Brain pericyte (primary cell): ENCODE results near the gene TTC13.

Experiments used
- DNase-seq: peaks from one replicate; pipeline ENCODE4 v3.0.0-alpha.2; 2012; ENCODE audit warnings: low read depth, low spot score

The TTC13 gene

DNA sequence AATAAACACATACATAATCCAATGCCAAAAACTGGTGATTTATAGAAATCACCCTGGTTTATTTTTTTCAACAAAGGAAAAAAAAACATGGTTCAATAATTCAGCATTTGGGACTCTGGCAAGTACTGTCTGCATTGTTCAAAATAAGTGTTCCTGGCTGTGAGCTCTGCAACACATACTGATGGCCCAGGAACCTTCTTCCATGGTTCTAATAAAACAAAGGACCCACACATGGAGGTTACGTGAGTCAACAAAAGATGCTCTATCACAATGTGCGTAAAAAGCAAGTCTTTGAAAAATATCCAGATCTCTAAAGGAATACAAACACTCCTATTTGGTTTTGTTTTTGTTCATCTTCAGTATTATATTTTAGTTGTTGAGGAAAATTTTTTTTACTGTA is 72.4 kb downstream of the TTC13 start:
- DNase-seq, result no peak

DNA sequence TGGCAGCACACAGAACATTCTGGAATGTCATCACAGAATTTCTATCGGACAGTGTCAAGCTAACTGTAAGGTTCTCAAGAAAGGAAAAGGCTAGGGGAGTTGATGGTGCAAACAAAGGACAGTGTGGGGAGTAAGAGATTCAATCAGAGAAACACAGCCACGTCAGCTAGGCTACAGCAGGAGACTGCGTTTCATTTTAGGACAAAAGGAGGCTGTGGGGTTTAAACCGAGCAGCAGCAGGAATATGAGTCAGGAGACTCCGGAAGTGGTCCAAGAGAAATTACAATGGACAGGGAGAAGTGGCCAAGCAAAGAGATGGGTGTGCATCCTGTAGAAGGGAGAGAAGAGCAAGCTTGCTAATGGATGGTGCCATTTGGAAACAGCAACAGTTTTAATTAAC is 72.9 kb downstream of the TTC13 start:
- DNase-seq, result no peak

DNA sequence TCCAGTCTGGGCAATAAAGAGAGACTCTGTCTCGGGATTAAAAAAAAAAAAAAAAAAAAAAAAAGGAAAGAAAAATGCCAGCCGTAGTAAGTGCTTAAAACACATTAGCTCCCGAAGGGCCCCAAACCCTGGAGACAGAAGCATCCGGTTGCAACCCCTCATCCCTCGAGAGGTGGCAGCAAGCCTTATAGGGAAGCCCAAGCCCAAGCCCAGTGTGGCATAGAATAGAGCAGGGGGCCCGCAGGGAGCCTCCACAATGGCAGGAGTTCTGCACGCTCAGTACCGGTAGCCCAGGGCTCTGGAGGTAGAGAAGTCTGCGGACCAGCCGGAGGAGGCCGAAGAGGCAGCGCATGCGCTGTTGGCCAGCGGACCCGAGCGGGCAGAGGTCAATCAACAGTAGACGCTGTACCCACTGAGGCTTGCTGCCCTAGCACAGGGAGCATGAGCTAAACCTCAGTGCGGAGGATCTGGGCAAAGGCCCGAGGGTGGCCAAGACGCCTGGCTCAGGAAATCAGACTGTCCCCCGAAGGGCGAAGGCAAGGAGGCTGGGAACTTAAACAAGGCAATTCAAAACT is 76.2 kb downstream of the TTC13 start:
- no peak for DNase-seq

DNA sequence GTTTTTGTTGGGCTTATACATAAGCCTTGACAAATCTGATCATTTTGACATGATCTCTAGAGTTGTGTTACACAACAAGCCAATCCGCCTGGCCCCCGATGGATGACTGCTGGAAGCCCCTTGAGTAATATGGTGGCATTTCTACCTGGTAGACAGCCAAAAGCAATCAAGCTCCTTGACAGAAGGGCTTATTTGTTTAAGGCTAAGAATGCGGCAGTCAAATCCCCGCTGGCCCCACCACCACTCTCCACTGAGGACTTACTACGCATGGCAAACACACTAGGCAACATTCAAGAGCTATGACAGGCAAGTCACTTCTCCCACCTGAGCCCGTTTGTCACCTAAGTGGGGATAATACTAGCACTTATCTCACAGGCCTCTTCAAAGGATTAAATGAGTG is 77.0 kb downstream of the TTC13 start:
- no peak for DNase-seq

DNA sequence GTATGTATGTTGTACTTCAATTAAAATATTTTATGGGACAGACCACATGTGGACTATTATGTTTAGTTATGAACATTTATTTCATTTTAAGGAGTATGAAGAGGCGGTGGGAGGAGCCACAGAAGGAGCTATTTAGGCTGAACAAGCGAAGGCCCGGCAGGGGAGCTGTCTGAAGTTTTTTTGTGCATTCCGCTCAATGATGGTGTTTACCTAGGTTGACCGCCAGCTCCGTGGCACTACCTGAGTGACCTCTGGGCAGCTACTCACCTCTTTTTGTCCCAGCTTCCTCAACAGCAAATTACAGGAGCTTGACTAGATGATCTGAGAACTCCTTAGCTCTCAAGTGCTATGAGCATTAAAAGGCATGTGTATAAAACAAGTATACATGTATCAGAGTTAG is 77.7 kb downstream of the TTC13 start:
- no peak for DNase-seq

DNA sequence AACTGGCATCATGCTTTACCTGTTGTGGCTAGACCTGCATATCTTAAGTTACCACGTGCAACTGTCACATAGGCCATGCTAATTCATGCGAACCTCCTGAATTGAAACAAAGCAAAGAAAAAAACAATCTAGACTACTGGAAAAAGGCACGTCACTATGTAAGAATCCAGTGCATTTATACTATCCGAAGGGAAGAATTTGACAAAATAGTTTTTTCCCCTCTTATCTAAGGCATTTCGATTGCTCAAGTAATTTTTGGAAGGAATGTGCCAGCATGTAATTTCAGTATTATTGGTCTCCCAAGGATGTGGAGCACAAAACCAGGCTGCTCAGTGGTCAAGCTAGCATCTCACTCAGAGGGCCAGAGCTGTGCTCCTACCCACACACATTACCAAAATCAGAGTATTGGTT is 78.8 kb downstream of the TTC13 start:
- DNase-seq, result no peak

DNA sequence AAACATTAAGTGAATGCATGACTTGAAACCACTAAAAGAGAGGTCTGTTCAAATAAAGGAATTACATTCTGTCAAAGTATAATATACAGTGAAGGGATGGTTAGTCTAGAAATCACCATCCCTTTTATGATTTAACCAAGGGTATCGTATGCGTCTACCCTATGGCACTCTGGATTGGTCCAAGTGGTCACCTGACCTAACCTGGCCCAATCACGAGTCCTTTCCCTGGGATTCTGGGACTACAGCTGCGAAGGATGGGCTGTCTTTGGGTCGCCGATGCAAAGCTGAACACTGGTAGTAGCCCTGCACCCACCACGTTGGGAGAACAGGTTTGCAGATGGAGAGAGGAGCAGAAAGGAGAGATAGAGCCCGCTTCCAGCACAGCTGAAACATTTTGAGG is 79.9 kb downstream of the TTC13 start:
- no peak for DNase-seq

DNA sequence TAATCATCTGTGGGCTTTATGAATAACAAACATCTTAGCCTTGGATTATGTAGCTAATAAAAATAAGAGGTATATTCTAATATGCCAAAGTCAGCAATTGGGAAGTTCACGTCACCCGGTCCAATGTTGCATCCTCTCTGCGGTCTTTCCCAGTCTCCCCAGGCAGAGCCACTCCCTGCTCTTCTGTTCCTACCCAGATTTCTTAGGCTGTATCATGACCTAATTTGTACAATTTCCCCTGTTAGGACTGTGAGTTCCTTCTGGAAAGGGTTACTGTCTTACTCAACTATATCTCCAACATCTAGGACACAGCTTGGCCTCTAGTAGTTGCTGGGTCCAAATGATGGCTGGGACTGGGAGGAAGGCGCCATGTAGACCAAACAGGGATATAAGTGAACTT is 80.5 kb downstream of the TTC13 start:
- DNase-seq, result no peak

DNA sequence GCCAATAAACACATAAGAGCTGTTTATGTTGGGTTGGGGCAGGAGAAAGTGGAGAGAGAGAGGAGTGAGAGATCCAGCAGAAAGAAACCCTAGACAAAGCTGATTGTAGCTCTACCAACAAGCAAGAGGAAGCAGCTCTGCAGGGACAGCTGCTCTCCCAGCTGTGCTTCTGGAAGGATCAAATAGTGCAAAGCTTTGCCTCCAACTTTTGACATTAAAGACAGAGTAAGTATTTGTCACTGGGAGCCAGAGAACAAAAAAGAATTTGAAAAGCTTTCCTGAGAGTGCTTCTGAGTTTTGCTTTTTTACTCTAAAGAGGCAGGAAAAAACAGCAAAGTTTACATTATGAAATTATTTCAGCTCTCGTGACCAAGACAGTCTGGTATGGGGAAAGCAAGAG is 81.9 kb downstream of the TTC13 start:
- DNase-seq, result no peak

DNA sequence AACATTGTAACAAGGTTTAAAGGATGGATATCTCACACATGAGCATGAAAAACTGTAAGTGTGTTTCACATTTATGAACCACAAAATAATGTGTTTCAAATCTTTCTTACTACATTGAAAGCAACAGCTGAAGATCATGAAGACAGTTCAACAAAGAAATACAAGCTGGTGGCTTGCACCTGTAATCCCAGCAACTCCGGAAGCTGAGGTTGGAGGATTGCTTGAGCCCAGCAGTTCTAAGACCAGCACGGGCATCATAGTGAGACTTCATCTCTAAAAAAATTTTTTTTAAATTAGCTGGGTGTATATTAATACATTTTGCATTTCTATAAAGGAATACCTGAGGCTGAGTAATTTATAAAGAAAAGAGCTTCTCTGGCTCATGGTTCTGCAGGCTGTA is 83.2 kb downstream of the TTC13 start:
- DNase-seq, result no peak

DNA sequence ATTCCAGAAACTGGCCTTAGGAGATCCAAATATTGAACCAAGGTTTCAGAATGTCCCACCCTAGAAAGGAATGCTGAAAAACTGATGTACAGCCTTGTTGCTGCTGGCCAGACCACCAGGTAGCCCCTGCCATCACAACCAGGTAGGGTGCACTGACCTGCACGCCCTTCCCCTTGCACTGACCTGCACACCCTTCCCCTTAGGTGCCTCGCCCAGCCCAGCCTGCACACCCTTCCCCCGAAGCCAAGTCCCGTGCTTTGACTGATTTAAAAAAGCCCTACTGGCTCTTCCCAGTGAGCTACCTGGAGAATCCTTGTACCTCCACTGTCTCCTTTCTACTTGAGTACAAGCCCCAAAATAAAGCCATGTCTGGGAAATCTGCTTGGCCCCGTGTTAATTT is 84.0 kb downstream of the TTC13 start:
- DNase-seq, result no peak

DNA sequence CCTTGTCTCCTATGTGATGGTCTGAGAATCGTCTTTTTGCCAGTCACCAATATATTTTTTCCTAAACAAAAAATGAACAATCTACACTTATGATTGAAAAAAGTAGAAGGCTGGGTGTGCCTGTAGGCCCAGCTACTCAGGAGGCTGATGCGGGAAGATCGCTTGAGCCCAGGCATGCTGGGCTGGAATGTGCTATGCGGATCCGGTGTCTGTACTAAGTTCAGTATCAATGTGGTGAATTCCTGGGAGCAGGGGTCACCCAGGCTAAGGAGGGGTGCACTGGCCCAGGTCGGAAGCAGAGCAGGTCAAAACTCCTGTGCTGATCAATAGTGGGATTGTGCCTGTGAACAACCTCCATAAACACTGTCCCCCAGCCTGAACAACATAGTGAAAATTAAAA is 84.6 kb downstream of the TTC13 start:
- no peak for DNase-seq

DNA sequence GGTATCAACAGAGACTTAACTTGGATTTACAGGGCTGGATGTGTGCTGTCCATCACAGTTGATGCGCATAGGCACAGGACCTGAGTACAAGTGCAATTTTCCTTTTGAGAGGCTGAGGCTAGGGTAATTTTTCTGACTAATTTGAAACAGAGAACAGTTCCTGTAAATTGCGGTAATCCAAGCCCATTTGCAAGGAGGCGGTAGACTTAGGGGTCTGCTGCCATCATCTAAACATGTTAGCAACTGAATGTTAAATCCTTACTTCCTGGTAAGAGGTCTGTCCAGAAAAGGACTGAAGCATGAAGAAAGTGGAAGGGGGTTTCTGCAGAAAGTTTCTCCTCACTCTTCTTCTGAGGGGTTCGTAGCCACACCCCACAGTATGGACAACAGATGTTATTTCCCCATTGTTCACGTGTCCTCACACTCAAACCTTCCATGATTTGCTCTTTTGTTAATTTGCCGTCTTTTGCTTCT is 86.6 kb downstream of the TTC13 start:
- no peak for DNase-seq

DNA sequence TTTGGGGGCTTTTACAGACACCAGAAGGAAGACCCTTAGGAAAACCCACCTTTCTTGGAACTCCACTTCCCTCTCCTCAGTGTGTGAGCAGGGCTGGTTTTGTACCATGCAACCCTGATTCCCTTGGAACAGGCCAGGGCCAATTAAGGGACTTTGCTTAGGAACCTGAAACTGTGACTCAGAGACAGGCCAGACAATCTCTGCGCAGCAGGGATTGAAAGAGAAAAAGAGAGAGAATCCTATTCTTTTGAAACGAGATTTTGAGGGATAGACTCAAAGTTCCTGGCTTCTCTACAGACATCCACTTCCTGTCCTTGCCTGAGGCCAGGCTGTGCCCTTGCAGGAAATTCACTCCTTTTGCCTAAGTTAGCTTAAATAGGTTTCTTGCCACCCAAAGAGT is 87.2 kb downstream of the TTC13 start:
- no peak for DNase-seq

DNA sequence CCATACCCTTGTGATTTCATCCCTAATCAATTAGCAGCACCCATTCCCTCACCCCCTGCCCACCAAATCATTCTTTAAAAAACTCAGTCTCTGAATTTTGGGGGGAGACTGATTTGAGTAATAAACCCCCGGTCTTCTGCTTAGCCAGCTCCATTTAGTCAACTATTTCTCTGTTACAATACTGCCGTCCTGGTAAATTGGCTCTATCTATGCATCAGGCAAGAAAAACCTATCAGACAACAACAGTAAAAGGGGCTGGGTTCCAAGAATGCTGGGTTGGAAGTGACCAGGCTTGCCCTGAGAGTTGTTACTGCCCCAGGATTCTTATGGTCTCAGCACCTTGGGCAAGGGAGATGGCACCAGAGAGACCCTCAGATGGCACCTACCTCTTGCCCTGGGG is 94.0 kb downstream of the TTC13 start:
- DNase-seq, result no peak

DNA sequence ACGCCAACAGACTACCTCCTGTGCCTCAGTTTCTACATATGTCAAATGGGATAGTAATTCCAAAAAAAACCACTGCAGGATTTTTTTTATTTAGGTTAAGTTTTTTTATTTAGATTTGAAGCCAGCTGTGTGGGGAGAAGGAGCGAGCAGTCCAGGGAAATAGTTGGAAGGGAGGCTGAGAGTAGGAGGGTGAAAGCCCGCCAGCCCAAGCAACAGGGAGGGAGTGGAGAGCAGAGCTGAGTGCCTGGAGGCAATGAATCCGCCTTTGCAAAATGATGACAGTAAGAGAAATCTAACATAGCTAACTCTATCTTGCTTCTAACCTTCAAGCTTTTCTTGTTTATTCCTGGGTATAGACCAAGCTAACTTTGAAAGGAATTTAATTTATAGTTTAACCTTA is 94.7 kb downstream of the TTC13 start:
- no peak for DNase-seq

DNA sequence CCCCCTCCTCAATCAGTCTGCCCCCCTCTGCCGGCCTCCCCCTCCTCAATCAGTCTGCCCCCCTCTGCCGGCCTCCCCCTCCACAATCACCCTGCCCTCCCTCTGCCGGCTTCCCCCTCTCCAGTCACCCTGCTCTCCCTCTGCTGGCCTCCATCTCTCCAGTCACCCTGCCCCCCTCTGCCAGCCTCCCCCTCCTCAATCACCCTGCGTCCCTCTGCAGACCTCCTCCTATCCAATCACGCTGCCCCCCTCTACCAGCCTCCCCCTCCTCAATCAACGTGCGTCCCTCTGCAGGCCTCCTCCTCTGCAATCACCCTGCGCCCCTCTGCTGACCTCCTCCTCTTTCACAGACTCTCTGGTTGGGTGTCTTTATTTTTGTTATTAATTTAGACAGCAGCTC is 98.9 kb downstream of the TTC13 start:
- DNase-seq, result no peak

DNA sequence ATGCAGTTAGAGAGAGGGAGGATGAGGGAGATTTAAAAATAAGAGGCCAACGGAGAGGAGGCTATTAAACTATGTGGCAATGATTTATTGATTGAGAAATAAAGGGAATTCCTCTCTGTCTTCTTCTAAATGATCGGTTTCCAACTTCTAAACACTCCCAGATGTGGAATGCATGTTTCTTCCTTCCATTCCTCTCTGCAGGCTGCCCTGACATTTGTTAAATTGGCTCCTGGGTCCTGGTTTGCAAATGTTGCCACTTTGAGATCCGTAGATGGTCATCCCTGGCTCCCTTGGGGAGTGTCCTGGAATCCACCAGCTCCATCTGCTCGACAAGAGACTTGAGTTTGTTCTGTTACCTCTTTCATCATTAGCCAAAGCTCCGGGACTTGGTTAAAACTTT is 100.1 kb downstream of the TTC13 start:
- DNase-seq, result no peak

DNA sequence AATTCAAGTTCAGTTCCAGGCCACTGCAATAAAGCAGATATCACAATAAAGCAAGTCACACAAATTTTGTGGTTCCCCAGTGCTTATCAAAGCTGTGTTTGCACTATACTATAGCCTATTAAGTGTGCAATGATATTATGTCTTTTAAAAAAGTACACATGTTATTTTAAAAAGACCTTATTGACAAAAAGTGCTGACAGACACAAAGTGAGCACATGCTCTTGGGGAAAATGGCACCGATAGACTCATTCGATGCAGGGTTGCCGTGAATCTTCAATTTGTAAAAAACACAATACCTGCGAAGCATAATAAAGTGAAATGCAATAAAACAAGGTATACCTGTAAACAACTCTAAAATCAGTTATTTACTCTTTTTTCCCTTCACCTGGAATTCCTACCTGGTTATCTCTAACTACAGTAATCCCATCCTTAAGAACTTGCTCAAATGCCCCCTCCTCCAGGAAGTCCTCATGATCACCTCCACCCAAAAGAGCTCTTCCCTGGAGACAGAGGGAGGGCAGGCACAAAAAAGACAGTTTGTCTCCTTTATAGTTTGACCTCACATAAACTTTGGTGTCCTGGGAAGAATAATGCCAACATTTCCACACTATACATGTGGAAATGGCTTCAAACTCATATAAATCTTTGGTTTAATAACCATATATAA is 100.6 kb downstream of the TTC13 start:
- no peak for DNase-seq

DNA sequence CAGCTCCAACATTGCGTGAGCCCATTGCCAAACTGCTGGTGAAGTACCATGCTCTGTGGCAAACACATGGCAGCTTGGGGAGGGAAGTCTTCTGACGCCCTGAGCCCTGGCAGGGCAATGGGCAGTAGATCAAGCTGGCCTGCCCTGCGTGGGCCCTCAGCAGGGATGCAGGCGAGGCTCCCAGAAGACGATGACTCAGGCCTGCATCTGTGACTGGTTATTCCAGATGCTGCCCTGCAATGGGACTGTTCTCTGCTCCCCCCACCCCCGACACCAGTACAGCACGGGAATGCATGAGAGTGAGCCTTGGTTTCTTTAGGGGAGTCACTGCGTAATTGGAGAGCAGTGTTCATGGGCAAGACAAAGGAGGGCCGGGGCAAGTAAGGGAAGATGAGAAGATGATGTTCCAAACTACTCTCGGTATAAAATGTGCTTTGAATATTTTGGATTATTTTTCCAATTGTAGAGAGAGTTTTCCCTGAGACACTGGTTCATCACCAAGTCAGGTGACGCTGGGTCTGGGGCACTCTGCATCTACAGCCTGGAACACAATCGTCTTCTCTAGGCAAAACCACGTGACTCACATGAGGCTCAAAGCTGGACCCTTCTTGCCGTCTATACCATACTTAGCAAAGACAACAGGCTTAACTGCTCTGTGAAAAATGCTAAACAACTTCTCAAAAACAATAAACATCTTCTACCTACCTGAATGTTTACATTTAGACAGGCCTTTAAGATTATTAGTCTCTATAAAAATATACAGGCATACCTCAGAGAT is 101.3 kb downstream of the TTC13 start:
- no peak for DNase-seq

DNA sequence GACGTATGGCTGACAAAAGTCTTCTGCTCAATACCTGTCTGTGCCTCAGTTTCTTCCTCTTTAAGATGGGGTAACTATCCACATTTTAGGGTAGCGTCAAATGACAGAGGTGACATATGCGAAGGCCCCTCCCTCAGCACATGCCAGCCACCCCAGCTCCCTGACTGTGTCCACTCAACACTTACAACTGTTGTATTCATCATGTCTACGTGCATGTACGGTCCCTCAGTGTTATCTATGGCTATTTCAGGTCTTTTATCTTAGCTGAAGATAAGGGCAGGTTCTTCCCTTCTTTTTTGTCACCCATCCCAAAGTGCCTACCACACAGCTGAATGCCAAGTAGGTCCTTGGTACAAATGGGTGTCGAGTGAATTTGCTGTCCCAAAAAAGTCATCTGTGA is 102.0 kb downstream of the TTC13 start:
- DNase-seq, result no peak

DNA sequence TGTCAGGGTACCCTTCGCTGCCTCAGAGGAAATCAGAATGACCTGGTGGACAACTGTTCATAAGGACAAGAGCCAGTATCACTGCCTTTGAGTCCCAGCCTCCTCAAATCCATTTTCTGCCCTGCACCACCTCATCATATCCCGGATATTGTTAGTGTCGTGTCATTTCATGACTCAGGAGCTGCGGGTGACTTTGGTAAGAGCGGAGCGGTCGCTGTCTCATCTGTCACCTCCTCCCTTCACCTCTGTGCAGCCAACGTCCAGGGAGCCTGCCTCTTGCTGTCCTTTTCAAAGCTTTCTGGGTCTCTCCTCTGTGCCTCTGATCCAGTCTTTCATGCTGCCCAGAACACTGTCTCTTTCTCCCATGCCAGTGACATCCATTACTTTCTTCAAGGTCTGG is 103.3 kb downstream of the TTC13 start:
- DNase-seq, result no peak

DNA sequence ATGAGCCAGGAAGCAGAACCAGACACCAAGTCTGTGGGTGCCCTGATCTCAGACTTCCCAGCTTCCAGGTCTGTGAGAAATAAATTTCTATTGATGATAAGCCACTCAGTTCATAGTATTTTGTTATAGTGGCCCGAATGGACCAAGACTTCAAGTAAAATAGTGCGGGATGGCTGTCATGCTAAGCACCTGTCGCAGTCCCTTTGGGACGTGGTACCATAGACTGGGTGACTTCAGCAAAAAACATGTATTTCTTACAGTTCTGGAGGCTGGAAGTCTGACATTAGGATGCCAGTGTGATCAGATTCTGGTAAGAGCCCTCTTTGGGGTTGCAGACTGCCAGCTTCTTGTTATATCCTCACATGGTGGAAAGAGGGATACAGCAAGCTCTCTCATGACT is 107.7 kb downstream of the TTC13 start:
- DNase-seq, result no peak
